Kidney (tissue), 14 donors: ENCODE measurements around the gene TCHP. TPM values are rescaled to one million over a fixed set of nuclear protein-coding genes. Genes with fewer than 3 reads are reported as not detected.

ENCODE experiments used
- DNase-seq, 5 donors: peaks; one replicate each; pipeline ENCODE4 v3.0.0-alpha.2; 2013 to 2020
- FAIRE-seq: peaks from 2 replicates; lab custom pipeline; 2012; peaks lifted over from hg19 to GRCh38; lab: Jason Lieb, UNC
- H3K27ac ChIP-seq, 2 donors: one replicate each; pipeline ENCODE4 v1.7.0; 2013; ENCODE audit warnings: low read depth in 2 of 2, low read length in 2 of 2, inconsistent platforms in 1 of 2
- H3K27me3 ChIP-seq: one replicate; pipeline ENCODE4 v1.7.1; 2013; ENCODE audit warnings: low read length, inconsistent platforms; ENCODE audit not compliant: control insufficient read depth, insufficient read depth
- H3K36me3 ChIP-seq, 3 donors: one replicate each; pipeline versions ENCODE4 v1.7.0 to v1.7.1; 2013; ENCODE audit warnings: low read length in 3 of 3, control low read depth in 1 of 3, inconsistent platforms in 1 of 3; ENCODE audit not compliant: insufficient read depth in 3 of 3, control insufficient read depth in 2 of 3
- H3K4me1 ChIP-seq, 3 donors: one replicate each; pipeline versions ENCODE4 v1.7.0 to v1.7.1; 2013; ENCODE audit warnings: low read length in 3 of 3, inconsistent platforms in 1 of 3, low read depth in 1 of 3; ENCODE audit not compliant: control insufficient read depth in 2 of 3, insufficient read depth in 2 of 3
- H3K4me3 ChIP-seq, 3 donors: one replicate each; pipeline versions ENCODE4 v1.7.0 to v1.8.1; 2013; ENCODE audit warnings: low read length in 3 of 3, control low read depth in 1 of 3, inconsistent platforms in 1 of 3
- H3K9ac ChIP-seq, 3 donors: one replicate each; pipeline versions ENCODE4 v1.7.0 to v1.7.1; 2013; ENCODE audit warnings: low read length in 3 of 3, control low read depth in 1 of 3, inconsistent platforms in 1 of 3
- H3K9me3 ChIP-seq, 3 donors: one replicate each; pipeline versions ENCODE4 v1.7.0 to v1.7.1; 2013; ENCODE audit warnings: low read length in 3 of 3, control low read depth in 1 of 3, inconsistent platforms in 1 of 3; ENCODE audit not compliant: control insufficient read depth in 2 of 3, insufficient read depth in 1 of 3
- intact Hi-C: fragments of 100-400 bp; cut with DNase I; formaldehyde crosslinking; loops from one replicate; pipeline ENCODE4 v1.11.1; 2022
- polyA plus RNA-seq: library from polyadenylated mRNA; stranded (reverse); fragments of 350-450 nt; fragmentation: Illumina TruSeq; extraction: RNeasy Lipid Tissue Mini Kit (QIAGEN cat#74804); gene quantifications from one replicate; pipeline ENCODE4 v1.2.3, GENCODE V29; 2014; ENCODE audit warnings: low read depth, low replicate concordance; ENCODE audit not compliant: insufficient read depth
- total RNA-seq: library from RNA; stranded (reverse); fragmentation: NEBNext Ultra II Directional; extraction: Animal tissue kit (Norgen Biotek cat#: 25700); gene quantifications from one replicate; pipeline ENCODE4 v1.2.1, GENCODE V29; 2021
- TF ChIP-seq, protein P1 (sequence below): IDR thresholded peaks from 3 replicates; pipeline ENCODE4 v1.5.1; 2012; ENCODE audit warnings: mild to moderate bottlenecking, moderate library complexity, borderline replicate concordance; ENCODE audit not compliant: insufficient read depth; ENCODE audit errors: extremely low read depth
- donor health status: control.
- donor health status: control.
- donor health status: control.
- donor health status: control.
- donor health status: control.
- donor health status: DM: yes; HTN: yes; CAD: no.
- donor health status: Normal renal cell carcinoma (clear cell type).

The TCHP gene
- total and polyA plus RNA-seq, 2 donors from 2014 or later = 6.0 to 16.2 TPM

DNA sequence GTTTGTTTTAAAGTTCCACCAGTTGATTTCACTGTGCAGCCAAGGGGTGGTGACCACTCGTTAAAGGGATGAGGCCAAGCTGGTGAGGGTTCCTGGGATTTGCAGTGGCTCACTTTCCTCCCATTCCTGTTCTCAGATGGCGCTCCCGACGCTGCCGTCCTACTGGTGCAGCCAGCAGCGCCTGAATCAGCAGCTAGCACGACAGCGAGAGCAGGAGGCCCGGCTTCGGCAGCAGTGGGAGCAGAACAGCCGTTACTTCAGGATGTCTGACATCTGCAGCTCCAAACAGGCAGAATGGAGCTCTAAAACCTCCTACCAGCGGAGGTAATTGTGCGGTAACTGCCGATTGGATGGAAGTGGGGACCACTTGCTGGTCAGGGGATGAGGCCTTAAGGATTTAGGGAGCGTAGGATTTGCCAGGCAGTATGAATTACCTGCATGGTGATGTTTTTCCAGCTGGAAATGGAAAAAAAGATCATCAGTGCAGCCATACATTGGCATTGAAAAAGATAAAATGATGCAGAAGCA, 2.9 kb downstream of the TCHP start:
- no peak for FAIRE-seq
- Histone ChIP-seq H3K9me3 (no peaks in the 10 kb centered on the region), H3K9ac (no peak overlapping the region), H3K4me1 (peaks cover 0 to 8% (median 0%) of the 10 kb centered on the region in 3 donors), H3K27me3 (no peaks in the 10 kb centered on the region), H3K36me3 (peaks cover 7 to 29% (median 26%) of the 10 kb centered on the region in 3 donors), H3K27ac (no peak overlapping the region), H3K4me3 (no peak overlapping the region)
- TF ChIP-seq, protein P1, sequence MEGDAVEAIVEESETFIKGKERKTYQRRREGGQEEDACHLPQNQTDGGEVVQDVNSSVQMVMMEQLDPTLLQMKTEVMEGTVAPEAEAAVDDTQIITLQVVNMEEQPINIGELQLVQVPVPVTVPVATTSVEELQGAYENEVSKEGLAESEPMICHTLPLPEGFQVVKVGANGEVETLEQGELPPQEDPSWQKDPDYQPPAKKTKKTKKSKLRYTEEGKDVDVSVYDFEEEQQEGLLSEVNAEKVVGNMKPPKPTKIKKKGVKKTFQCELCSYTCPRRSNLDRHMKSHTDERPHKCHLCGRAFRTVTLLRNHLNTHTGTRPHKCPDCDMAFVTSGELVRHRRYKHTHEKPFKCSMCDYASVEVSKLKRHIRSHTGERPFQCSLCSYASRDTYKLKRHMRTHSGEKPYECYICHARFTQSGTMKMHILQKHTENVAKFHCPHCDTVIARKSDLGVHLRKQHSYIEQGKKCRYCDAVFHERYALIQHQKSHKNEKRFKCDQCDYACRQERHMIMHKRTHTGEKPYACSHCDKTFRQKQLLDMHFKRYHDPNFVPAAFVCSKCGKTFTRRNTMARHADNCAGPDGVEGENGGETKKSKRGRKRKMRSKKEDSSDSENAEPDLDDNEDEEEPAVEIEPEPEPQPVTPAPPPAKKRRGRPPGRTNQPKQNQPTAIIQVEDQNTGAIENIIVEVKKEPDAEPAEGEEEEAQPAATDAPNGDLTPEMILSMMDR = no peak
- DNase-seq = peak in 2 of 5 donors; percentile 31 to 37
- intact Hi-C loops = no loop called here

DNA sequence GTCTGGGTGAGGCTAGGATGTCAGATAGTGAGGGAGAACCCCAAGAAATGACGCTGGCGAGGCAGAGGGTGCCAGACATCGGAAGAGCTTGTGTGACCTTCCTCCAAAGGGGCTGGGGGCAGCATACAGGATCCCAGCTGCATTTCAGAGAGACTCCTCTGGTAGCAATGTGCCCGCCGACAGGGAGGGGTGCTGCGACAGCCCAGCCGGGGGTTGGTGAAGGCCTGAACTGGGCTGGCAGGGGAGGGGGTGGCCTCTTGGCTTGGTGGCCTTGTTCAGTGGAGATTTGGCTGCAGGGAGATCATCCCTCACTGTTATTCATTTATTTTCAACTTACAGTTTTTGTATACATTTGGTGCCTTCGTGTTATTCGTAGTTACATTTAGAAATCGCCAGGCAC, 5.2 kb downstream of the TCHP start:
- Histone ChIP-seq H3K4me1 (peaks cover 0 to 5% (median 0%) of the 10 kb centered on the region in 3 donors), H3K9ac (no peak overlapping the region), H3K9me3 (no peaks in the 10 kb centered on the region), H3K4me3 (no peak overlapping the region), H3K27me3 (no peaks in the 10 kb centered on the region), H3K27ac (no peak overlapping the region), H3K36me3 (peaks cover 10 to 30% (median 29%) of the 10 kb centered on the region in 3 donors)
- DNase-seq (no peak), FAIRE-seq (no peak)
- TF ChIP-seq, protein P1 = no peak
- intact Hi-C loops = no loop called here

GRCh38 chr12:109910254-109910968, 10.3 kb downstream of the TCHP start:
- DNase-seq = no peak
- H3K9me3 ChIP-seq = no peaks in the 10 kb centered on the region
- FAIRE-seq = no peak
- H3K36me3 ChIP-seq = peaks cover 3 to 31% (median 29%) of the 10 kb centered on the region in 3 donors
- no peaks in the 10 kb centered on the region for H3K4me1 ChIP-seq
- no peak overlapping the region for H3K4me3 ChIP-seq
- no peaks in the 10 kb centered on the region for H3K27me3 ChIP-seq
- no peak overlapping the region for H3K27ac ChIP-seq
- intact Hi-C loops = no loop called here
- no peak overlapping the region for H3K9ac ChIP-seq
- TF ChIP-seq, protein P1 = no peak
